Measurements from ENCODE around the gene ELF4.

DNA sequence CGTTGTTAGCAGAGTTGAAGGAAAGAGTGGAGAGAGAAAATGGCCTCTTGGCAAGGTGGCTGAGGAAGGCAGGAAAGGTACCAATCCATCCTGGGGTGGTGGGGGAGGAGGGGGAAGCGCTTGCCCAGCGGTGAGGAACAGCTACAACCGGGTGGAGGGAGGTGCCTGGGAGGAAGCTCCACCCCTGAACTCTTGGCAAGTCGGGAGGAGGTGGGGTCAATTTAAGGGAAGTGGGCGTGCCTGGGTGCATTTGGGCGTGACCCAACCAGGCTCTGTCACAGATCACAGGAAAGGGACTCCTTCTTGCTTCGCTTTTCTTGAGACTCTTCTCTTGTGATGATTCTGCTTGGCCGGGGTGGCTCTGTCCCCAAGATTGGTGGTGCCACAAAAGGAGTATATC is 86.2 kb downstream of the ELF4 start:
- TF ChIP-seq CTCF (IDR thresholded peaks at IDR 0.05; ENCODE audit: poor library complexity, severe bottlenecking) (no peak), RAD21 (conservative IDR thresholded peaks at IDR 0.05) (no peak), REST (IDR thresholded peaks at IDR 0.05; ENCODE audit: borderline replicate concordance) (no peak), MXI1 (conservative IDR thresholded peaks at IDR 0.05; ENCODE audit: poor library complexity, severe bottlenecking) (no peak), POLR2AphosphoS5 (IDR thresholded peaks at IDR 0.05) (no peak), EZH2 (IDR thresholded peaks at IDR 0.05; ENCODE audit: borderline replicate concordance, insufficient read depth, low read length, poor library complexity, severe bottlenecking) (no peak), EP300 (conservative IDR thresholded peaks at IDR 0.05; ENCODE audit: poor library complexity, severe bottlenecking) (no peak)

Data from neural cell (in vitro differentiated cells).